Stimulated activated CD8-positive, alpha-beta memory T cell treated with anti-CD3 and anti-CD28 coated beads, Interleukin-7, amount 100 ng/mL, for 24 hours (primary cell): Measurements from ENCODE around the gene PACS1.
A peak's percentile ranks its signal among the peaks of the same experiment; 100 is the strongest.

Experiments used
- DNase-seq: peaks from one replicate; pipeline ENCODE4 v3.0.0-alpha.2; 2020; ENCODE audit warnings: low read depth

PACS1 gene

DNA sequence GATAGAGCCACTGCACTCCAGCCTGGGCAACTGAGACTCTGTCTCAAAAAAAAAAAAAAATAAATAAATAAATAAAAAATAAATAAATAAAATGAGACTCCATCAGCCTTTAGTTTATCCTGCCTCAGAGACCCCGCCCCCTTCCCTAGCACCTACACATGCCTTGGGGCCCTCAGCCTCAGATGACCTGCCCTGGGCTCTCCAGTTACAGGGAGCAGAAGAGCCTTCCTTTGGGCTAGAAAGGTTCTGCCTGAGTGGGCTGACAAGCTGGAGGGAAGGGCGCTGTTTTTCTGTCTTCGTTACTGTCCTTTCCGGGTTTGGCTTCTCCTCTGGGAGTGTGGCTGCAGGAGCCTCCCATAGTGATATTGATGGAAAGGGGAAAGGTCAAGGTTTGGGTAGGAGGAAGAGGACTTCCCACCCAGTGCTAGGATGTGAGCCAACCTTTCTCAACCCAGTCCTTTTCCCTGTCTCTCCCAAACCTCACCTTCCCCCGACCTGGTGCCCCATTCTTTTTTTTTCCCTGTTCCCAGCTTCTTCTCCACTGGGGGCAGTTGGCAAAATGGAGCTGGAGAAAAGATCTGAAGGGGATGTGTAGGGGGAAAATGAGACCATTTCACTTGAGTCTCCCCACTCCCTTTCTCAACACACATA, 19.4 kb upstream of the PACS1 start:
- no peak for DNase-seq

GRCh38 chr11:66051371-66051765, 18.7 kb upstream of the PACS1 start:
- DNase-seq = no peak

DNA sequence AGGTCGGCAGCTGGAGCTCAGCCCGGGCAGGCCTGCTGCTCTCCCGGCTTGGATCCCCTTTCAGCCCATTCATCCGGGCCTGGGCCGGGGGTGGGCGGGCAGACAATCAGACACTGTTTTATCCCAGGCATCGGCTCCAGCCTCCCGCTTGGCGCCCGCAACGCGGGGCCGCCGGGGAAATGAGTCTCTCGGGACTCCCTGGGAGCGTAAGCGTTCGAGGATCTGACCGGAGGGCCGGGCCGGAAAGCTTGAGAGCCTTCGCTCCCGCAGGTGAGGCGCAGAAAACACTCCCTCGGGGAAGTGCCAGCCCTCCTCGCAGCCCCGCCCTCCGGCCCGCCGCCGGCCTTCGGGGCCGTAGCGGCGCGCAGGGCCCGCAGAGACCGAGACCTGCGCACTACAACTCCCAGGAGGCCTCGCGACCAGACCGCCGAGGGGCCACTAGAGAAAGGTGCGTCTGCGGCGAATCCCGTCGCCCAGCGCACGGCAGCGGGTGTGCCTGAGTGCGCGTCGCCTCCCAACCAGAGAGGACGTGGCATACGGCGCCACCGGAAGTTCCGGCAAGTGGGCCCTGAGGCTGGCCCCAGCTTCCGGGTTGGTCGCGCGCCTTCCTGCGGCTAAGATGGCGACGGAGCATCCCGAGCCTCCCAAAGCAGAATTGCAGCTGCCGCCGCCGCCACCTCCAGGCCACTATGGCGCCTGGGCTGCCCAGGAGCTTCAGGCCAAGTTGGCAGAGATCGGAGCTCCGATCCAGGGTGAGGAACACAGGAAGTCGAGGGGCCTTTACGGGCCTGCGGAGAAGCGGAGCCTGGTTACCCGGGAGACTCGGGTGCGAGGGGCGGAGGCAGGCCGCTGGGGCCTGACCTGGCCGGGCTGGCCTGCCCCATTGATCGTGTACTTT, 18.1 kb upstream of the PACS1 start, which contains the start of gene SF3B2:
TSS of gene SF3B2 (plus strand) at position 599 of the 898 bp plus-strand sequence. CDS start at position 620, 21 bp downstream.
- DNase-seq = peak; percentile 90

DNA sequence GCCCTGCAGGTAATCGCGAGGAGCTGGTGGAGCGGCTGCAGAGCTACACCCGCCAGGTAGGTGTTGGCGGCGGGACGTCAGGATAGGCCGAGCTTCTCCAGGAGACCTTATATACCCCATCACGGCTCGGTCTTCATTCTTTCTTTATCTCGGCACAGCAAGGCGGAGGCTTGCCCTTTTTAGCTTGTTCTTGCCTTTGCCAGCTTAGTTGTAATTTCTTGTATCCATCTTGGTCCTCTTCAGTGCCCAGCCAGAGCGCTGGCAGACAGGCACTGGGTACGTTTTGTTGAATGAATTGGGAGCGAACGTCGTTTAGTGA, 17.4 kb upstream of the PACS1 start:
- no peak for DNase-seq

GRCh38 chr11:66055021-66055420, 15.1 kb upstream of the PACS1 start:
- no peak for DNase-seq

DNA sequence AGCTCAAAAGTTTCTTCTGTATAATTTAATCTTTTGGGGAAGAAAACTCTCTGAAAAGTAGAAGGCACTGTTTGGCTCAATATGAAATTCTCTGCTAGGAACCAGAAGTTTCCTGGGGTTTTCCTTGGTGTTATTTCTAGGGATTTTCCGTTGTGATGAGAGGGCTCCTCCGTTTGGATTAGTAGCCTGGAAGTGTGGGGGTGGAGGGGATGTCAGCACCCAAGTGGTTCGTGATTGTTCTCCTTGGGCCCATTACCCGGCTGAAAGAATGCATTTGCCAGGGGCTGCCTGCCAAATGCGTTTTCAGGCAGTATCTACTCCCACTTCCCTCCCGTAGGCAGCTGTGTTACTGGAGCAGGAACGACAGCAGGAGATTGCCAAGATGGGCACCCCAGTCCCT, 13.6 kb upstream of the PACS1 start:
- DNase-seq = no peak

- DNase-seq = no peak
Observed at GRCh38 chr11:66059966-66060680, 9.9 kb upstream of the PACS1 start.

DNA sequence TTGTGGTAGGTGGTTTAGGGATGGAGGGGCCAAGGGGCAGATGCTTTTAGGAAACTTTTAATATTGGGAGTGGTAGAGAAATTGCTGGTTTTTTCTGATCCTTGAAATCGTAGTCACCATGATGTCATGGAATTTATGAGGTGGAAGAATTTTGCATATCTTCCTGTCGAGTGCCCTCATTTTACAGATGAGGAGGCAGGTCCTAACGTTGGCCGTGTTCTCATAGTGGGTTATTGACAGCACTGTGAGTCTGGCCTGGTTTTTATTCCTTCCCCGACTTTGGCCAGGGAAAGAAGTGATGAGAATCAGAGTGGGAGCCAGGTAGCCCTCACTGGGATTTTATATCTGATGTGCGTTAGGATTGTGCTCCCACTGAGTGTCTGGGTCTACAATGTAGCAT, 8.8 kb upstream of the PACS1 start:
- no peak for DNase-seq

DNA sequence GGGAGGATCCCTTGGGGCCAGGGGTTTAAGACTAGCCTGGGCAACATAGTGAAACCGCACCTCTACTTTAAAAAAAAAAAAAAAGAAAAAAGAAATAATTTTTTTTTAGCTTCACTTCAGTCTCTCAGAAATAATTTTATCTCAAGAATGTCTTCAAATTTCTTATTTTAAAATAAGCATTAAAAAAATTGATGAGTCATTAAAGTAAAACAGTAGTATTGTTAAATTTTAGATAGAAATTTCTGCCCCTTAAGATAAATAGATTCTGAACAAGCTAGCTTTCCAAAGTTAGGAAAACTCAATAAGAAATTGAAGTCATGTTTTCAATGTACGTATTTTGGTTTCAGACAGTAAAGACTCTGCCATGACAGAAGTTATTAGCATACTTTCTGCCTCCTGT, 7.7 kb upstream of the PACS1 start:
- DNase-seq = no peak

DNA sequence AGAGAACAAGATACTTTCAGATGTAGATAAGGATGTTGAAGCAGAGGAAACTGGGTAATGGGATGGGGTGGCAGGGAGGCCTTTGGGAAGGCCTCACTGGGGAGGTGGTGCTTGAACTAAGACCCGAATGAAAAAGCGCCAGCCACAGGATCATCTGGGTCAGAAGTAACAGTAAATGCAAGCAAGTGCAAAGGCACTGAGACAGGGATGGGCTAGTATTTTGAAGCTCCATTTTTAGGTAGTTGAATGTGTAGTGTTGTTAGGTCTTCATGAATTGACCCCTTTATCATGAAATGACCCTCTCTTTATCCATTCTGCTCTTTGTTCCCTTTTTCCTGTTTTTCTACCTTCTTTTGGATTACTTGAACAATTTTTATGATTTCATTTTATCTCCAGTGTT, 6.2 kb upstream of the PACS1 start:
- DNase-seq = no peak

DNA sequence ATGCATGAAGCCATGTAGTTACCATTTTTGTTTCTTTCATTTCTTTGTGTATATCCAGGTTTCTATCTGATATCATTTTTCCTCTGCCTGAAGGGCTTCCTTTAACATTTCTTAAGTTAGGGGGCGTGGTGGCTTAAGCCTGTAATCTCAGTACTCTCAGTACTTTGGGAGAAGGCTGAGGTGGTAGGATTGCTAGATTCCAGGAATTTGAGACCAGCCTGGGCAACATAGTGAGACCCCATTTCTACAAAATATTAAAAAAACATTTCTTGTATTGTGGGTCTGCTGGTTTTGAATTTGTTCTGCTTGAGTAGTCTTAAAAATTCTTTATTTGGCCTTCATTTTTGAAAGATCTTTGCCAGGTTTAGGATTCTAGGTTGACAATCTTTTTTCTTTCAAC, 5.5 kb upstream of the PACS1 start:
- no peak for DNase-seq

GRCh38 chr11:66066751-66067150, 3.3 kb upstream of the PACS1 start:
- DNase-seq = no peak

DNA sequence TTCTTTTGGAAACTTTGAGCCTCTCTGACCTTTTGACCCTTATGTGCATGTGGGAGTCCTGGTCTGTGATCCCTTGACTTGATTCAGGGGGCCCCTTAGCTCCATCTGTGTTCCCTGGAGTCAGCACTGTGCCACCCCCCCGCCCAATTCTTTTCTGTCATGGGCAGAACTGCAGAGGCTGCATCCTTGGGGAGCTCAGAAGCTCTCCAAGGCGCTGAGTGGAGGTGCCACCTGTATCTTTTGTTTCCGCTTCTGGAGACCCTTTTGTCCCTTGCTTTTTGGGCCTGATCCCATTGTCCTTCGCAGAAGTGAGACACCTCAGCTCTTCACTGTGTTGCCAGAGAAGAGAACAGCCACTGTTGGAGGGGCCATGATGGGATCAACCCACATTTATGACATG, 2.4 kb upstream of the PACS1 start:
- DNase-seq = no peak

- DNase-seq = peak; percentile 53
Observed at GRCh38 chr11:66068154-66068821, 1.8 kb upstream of the PACS1 start.

GRCh38 chr11:66068923-66069714, 953 bp upstream of the PACS1 start:
- DNase-seq = no peak

GRCh38 chr11:66070604-66071380, 720 bp downstream of the PACS1 start:
- DNase-seq = no peak

GRCh38 chr11:66071381-66071801, 1.3 kb downstream of the PACS1 start:
- DNase-seq = no peak

- no peak for DNase-seq
Observed at GRCh38 chr11:66072081-66072480, 2.0 kb downstream of the PACS1 start.

DNA sequence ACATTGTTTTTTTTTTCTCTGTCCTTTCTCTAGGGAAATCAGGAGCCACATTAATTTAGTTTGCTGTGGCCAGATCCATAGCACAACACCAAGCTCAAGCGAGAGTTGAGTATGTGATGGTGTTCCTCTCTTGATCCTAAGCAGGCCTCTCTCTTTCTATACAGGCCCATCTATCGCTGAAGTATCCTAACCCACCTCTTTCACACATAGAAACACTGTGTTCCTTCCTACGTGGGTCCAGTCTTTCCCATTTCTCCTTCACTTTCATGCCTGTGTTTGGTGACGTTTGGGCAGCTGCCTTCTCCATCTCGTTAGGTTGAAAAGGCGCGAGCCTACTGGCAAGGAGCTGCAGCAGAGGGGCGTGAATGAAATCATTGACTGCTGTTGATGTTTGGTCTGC, 2.4 kb downstream of the PACS1 start:
- no peak for DNase-seq

- no peak for DNase-seq
Observed at GRCh38 chr11:66073669-66074068, 3.6 kb downstream of the PACS1 start.

- DNase-seq = no peak
Observed at GRCh38 chr11:66075273-66075672, 5.2 kb downstream of the PACS1 start.
